Measurements from ENCODE around the gene PTAFR.

The PTAFR gene

DNA sequence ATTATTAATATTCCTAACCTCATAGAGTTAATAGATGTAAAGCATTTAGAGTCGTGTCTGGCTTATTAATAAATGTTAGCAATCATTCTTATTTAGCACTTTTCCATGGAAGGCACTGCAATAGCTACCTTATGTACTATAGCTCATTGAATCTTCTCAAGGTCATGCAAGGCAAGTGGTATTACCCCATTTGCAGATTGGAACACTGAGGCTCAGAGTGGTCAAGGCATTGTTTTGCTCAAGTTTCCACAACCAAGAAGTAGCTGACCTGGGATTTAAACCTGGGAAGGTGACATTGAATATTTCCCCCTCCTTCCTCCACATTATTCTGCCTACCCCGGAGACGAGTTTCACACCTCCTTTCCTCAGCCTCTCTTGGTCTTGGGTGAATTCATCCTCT is 50.3 kb downstream of the PTAFR start:
- no peak for DNase-seq (ENCODE audit: insufficient read length, low spot score)
- no peak for FAIRE-seq

DNA sequence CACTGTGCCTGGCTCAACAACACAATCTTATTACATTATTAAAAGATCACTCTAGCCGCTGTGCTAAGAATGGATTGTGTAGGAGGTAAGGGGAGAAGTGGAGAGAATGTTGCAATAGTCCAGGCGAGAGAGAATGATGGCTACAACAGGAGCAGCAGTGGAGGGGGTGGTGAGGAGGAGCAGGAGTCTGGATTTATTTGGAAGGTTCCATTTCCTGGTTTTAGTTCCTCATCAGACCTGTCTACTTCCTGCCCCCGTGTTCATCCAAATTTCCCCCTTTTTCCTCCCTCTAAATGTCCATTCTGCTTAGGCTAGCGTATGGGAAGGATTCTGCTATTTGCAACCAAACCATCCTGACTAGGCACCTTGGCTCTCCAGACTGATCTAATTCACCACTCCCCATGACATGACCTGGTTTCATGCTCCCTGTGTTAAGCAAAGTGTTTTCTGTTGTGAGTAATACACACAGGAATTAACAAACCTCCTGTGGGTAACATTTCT is 53.0 kb downstream of the PTAFR start:
- FAIRE-seq (no peak), DNase-seq (ENCODE audit: insufficient read length, low spot score) (no peak)

DNA sequence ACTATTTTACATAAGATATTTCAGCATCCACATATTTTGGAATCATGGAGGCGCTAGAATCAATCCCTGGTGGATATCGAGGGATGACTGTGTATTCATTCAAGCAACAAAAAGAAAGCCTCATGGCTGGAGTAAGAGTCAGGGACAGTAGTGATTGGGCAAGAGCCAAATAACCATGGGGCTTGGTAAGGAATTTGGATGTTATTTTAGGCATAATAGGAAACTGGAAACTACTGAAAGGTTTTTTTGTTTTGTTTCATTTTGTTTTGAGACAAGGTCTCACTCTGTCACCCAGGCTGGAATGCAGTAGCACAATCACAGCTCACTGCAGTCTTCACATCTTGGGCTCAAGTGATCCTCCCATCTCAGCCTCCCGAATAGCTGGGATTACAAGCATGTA is 54.3 kb downstream of the PTAFR start:
- FAIRE-seq (no peak), DNase-seq (ENCODE audit: insufficient read length, low spot score) (no peak)

DNA sequence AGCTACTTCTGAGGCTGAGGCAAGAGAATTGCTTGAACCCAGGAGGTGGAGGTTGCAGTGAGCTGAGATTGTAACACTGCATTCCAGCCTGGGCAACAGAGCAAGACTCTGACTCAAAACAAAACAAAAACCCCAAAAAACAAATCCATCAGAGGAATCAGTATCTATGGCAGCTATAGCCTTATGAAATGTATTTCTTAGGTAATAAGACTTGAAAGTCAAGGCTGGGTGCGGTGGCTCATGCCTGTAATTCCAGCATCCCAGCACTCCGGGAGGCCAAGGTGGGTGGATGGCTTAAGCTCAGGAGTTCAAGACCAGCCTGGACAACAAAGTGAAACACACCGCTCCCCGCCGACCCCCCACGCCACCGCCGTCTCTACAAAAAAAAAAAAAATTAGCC is 56.9 kb downstream of the PTAFR start:
- FAIRE-seq (no peak), DNase-seq (ENCODE audit: insufficient read length, low spot score) (no peak)

DNA sequence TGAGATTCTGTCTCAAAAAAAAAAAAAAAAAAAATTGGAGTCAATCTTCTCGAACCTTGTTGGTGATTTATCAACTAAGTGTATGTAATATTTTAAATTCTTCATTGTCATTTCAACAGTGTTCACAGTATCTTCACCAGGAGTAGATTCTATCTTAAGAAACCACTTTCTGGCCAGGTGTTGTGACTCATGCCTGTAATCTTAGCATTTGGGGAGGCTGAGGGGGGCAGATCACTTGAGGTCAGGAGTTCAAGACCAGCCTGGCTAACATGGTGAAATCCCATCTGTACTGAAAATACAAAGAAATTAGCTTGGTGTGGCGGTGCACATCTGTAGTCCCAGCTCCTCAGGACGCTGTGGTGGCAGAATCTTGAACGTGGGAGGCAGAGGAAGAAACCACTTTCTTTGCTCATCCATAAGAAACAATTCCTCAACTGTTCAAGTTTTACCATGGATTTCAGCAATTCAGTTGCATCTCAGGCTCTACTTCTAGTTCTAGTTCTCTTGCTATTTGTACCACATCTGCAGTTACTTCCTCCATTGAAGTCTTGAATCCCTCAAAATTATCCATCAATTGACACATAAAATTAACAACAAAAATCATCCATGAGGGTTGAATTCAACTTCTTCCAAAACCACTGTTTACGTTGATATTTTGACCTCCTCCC is 57.7 kb downstream of the PTAFR start:
- FAIRE-seq: no peak
- no peak for DNase-seq (ENCODE audit: insufficient read length, low spot score)

DNA sequence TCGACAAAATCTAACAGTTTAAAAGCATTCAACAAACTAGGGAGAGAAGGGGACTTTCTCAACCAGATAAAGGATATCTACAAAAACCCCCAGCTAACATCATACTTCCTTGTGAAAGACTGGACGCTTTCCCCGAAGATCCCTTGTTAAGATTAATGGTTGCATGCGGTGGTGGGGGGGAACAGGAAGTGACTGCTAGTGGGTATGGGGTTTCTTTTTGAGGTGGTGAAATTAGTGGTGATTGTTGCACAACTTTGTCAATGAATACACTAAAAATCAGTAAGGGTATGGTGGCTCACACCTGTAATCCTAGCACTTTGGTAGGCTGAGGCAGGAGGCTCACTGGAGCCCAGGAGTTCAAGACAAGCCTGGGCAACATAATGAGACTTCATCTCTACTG is 61.2 kb downstream of the PTAFR start:
- FAIRE-seq: no peak
- no peak for DNase-seq (ENCODE audit: insufficient read length, low spot score)

DNA sequence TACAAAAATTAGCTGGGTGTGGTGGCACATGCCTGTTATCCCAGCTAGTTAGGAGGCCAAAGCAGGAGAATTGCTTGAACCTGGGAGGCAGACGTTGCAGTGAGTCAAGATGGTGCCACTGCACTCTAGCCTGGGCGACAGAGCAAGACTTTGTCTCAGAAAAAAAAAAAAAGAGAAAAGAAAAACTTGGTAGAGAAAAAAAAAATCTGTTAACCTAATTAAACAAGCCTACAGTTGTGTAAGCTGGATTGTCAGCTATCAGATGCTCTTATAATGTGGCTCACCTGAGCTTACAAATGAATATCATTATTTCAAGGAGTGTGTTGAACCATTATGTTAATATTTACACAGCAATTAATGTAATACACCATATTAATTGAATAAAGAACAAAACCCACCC is 61.6 kb downstream of the PTAFR start:
- no peak for FAIRE-seq
- DNase-seq (ENCODE audit: insufficient read length, low spot score): no peak

DNA sequence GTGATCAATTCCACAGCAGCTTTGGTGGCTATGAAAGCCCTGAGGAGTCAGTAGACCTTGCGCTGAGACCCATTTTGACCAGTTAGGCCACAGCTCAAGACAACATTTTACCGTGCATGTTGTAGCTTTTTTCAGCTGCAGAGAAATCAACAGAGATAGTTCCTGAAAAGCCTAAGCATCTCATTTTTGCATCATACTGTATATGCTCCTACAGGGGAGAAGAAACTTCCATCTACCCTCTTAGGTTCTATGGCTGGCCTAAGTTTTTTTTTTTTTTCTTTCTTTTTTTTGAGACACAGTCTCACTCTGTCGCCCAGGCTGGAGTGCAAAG is 63.3 kb downstream of the PTAFR start:
- no peak for FAIRE-seq

DNA sequence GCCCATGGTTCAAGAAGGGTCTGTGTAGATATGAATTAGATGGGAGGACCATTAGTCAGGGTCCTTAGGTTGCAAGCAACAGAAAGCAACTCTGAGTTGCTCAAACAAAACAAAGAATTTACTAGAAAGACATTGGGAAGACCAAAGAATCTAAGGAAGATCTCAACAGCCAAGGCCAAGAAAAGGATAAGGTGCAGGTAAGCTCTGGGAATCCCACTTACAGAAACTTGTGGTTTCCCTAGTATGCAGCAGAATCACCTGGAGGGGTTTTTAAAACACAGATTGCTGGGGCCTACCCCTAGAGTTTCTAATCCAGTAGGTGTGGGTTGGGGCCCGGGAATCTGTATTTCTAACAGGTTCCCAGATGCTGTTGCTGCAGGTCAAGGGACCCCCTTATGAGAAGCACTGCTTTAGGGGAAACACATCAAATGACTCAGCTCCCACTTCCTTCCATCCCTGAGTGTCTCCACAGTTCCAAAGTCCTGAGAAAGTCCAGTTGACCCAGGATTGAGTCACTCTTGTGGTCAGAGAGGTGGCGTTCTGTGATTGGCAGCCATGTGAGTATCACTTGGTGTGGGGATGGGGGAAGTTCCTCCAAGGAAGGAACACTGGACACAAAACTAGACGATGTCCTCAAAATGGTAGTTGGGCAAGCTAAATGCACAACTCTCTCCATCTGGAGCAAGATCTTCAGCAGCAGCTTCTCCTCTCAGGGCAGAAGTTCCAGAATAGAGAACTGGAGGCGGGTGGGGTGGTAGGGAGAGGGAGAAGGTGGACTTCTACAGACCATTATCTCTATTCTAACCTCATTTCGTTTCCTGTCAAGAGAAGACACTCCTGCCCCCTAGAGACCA is 63.9 kb downstream of the PTAFR start:
- FAIRE-seq: no peak
- DNase-seq (ENCODE audit: insufficient read length, low spot score): no peak

More for the DNA sequence above, 63.3 kb downstream of the PTAFR start:
- DNase-seq (ENCODE audit: insufficient read length, low spot score): no peak

DNA sequence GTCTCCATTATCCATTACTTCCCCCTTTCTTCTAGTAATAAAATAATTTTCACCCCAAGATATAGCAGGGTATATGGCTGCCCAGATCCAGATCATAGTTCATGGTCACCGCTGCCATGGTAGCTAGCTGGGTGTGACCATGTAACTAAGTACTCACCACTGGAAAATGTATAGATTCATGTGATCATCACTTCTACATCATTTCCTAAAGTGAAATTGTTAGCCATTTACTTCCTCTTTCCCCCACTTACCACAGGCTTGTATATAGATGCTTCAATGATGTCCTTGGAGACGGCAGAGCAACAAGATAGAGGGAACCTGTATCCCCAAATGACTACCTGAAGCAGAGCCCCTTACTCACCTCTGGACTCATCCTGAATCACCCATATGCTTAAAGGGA is 65.3 kb downstream of the PTAFR start:
- no peak for DNase-seq (ENCODE audit: insufficient read length, low spot score)
- FAIRE-seq: no peak

DNA sequence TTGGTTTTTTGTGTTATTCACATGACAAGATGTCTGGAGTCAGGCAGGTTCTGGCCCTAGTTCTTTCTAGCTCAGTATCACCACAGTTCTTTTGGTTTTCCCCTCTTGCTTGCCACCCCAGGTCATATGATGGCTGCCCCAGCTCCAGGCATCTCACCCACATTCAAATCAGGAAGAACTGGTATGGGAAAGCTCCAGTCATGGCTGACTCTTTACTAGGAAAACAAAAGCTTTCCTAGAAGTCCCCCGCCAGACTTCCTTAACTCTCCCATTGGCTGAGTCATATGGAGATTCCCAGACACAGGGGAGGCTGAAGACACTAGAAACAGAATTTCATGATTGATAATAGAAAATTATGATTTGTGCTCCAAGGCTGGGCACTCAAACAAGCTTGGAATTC is 65.9 kb downstream of the PTAFR start:
- no peak for FAIRE-seq
- DNase-seq (ENCODE audit: insufficient read length, low spot score): no peak

DNA sequence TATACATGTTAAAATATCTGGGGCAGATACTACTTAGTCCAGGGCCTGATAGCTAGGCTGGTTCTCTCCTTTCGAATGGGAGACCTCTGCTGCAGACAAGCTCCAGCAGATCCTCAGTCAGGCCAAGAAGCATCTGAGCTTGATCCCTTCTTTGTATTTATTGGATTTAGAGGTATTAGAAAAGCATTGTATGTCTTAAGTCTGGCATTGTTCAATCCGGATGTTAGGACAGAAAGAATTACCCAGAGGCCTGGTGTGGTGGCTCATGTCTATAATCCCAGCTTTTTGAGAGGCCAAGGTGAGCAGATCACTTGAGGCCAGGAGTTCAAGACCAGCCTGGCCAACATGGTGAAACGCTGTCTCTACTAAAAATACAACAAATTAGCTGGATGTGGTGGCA is 66.9 kb downstream of the PTAFR start:
- DNase-seq (ENCODE audit: insufficient read length, low spot score) (no peak), FAIRE-seq (no peak)

DNA sequence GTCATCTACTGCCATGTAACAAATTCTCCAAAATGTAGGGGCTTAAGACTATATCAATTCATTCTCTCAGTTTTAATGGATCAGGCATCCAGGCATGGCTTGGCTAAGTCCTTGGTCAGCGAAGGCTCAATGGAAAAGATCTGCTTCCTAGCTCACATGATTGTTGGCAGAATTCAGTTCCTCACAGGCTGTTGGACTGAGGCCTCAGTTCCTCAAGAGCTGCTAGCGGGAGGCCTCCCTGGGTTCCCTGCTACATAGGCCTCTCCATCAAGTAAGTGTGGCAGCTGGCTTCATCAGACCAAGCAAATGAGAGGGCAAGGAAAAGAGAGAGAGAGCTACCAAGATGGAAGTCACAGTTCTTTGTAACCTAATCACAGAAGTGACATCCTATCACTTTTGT is 68.5 kb downstream of the PTAFR start:
- no peak for FAIRE-seq
- DNase-seq (ENCODE audit: insufficient read length, low spot score): no peak

DNA sequence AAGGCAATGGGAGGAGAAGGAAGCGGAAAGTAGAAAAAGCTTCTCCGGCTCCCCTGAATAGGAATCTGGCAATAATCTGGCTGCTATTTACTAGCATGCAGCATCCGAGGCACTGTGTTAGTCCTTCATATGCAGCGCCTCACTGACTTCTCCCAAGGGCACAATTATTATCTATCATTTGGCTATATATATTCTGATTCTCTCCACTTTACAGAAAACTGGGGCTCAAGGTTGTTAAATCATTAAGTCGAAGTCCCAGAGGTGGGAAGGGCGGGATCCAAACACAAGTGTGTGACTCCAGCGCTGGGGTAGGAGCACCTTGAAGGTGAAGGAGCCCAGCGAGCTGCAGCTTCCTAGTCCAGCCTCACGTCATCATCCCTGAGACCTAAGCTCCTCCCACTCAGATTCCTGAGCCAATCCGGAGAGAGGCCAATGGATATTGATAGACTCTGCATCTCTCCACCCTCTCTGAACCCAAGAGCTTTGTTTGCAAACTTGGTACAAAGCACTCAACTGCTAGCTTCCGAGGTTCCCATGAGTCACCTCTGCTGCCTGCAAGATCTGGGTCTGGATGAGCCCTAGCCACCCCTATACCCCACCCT is 71.5 kb downstream of the PTAFR start:
- no peak for DNase-seq (ENCODE audit: insufficient read length, low spot score)
- no peak for FAIRE-seq

DNA sequence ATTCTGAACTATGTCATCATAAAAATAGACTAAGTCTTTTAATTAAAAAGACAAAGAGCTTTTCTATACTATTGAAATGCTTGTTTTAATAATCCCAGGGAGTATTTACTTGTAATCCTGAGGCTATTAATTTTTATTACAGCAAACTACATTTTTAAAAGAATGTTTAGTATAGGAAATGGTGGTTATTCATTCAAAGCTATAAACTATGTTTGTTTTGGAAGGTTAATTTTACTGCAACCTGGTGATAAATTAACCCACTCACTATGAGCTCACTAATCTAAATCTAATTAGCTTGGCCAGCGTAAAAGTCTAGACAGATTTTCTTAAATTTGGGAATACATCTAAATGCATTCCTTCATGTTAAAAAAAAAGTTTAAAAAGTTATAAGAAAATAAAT is 74.3 kb downstream of the PTAFR start:
- no peak for DNase-seq (ENCODE audit: insufficient read length, low spot score)
- FAIRE-seq: no peak

DNA sequence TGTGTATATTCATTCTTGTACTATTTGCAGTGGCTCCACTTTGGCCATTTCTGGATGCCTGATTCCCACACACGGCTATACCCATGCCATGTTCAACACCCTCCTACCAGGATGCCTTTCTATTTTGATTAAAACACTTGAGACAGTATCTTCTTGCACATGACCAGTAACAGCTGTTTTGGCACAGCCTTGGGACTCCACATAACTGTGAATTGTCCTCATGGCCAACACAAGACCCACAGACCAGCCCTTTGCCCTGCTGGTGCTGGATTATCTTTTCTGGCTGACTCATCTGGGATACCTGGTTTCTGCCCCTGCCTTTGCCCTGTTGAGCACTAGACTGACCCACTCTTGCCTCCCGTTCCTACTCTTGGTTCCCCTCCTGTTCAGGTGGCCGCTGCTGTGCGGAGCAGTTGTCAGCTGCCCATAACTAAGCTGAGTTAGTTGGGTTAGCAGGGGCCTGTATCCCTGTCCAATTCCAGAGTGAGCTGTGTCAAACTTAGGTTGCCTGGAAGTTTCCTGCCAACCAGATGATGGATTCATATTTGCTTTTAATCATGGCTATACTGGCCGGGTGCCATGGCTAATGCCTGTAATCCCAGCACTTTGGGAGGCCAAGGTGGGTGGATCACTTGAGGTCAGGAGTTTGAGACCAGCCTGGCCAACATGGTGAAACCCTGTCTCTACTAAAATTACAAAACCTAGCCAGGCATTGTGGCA is 77.3 kb downstream of the PTAFR start:
- no peak for DNase-seq (ENCODE audit: insufficient read length, low spot score)
- no peak for FAIRE-seq

Data from HTR-8/SVneo (cell line).